SU-DHL-6 (cell line): Measurements from ENCODE around the gene MNX1.

Experiments used
- H2AFZ ChIP-seq: fragments of 200-600 bp; sonication (generic); 2 replicates; pipeline ENCODE4 v1.6.1; 2014; ENCODE audit warnings: low read depth, mild to moderate bottlenecking, moderate library complexity, mixed read lengths, antibody characterized with exemption, low read length; ENCODE audit not compliant: severe bottlenecking
- H3F3A ChIP-seq: fragments of 200-600 bp; shearing (Covaris generic); 2 replicates; pipeline ENCODE4 v1.6.0; 2016; ENCODE audit warnings: antibody characterized with exemption, mild to moderate bottlenecking; ENCODE audit not compliant: insufficient read depth
- H3K27ac ChIP-seq: fragments of 200-600 bp; sonication (generic); 2 replicates; pipeline ENCODE4 v1.5.1; 2016; ENCODE audit warnings: low read depth, mild to moderate bottlenecking, low read length, moderate library complexity, mixed read lengths
- H3K27me3 ChIP-seq: fragments of 200-600 bp; sonication (generic), shearing (Covaris generic); 2 replicates; pipeline ENCODE4 v1.6.0; 2014; ENCODE audit warnings: mild to moderate bottlenecking, low read length
- H3K36me3 ChIP-seq: fragments of 200-600 bp; sonication (generic); 2 replicates; pipeline ENCODE4 v1.6.1; 2014; ENCODE audit warnings: mild to moderate bottlenecking, low read length, mixed read lengths
- H3K4me2 ChIP-seq: fragments of 300-600, 200-600 bp; shearing (Covaris generic), sonication (generic); 2 replicates; pipeline ENCODE4 v1.6.0; 2014; ENCODE audit warnings: low read length, low read depth, mild to moderate bottlenecking; ENCODE audit not compliant: poor library complexity, severe bottlenecking
- H3K4me3 ChIP-seq: fragments of 200-600 bp; sonication (generic); 2 replicates; pipeline ENCODE4 v1.5.1; 2014; ENCODE audit warnings: antibody characterized with exemption, low read length, mild to moderate bottlenecking, mixed read lengths; ENCODE audit not compliant: insufficient read depth, poor library complexity, severe bottlenecking
- H3K79me2 ChIP-seq: fragments of 200-600 bp; sonication (generic); 2 replicates; pipeline ENCODE4 v1.6.1; 2014; ENCODE audit warnings: mild to moderate bottlenecking, low read length, moderate library complexity; ENCODE audit not compliant: insufficient read depth
- H3K9ac ChIP-seq: fragments of 200-600 bp; sonication (generic); 2 replicates; pipeline ENCODE4 v1.7.0; 2014; ENCODE audit warnings: mild to moderate bottlenecking, low read length
- H3K9me2 ChIP-seq: fragments of 200-600 bp; sonication (generic); replicated peaks from 2 replicates; pipeline ENCODE4 v1.6.1; 2014; ENCODE audit warnings: low read length; ENCODE audit not compliant: insufficient read depth
- H3K9me3 ChIP-seq: fragments of 200-600 bp; sonication (generic); 2 replicates; pipeline ENCODE4 v1.6.1; 2014; ENCODE audit warnings: low read length, mixed read lengths; ENCODE audit not compliant: insufficient read depth
- H4K20me1 ChIP-seq: fragments of 200-600 bp; sonication (generic); 2 replicates; pipeline ENCODE4 v1.6.1; 2014; ENCODE audit warnings: low read depth, mild to moderate bottlenecking, antibody characterized with exemption, low read length, moderate library complexity, mixed read lengths
- CTCF ChIP-seq: fragments of 200-600 bp; sonication (generic); IDR thresholded peaks from one replicate; pipeline ENCODE4 v1.5.1; 2017; ENCODE audit warnings: antibody characterized with exemption, mild to moderate bottlenecking, low read length, moderate library complexity; ENCODE audit not compliant: insufficient read depth, poor library complexity, severe bottlenecking
- EZH2phosphoT487 ChIP-seq: fragments of 200-600 bp; sonication (generic), shearing (Covaris generic); conservative IDR thresholded peaks from 2 replicates; pipeline ENCODE4 v1.6.1; 2018; ENCODE audit warnings: mild to moderate bottlenecking, antibody characterized with exemption, low read length, moderate library complexity, mixed read lengths

MNX1 gene

GRCh38 chr7:157053118-157053517, 42.7 kb upstream of the MNX1 start:
- no peaks in the 10 kb centered on the region for H3K27me3 ChIP-seq
- H3K9me2 ChIP-seq = no peaks in the 10 kb centered on the region
- H3K36me3 ChIP-seq = no peaks in the 10 kb centered on the region
- H3F3A ChIP-seq = no peaks in the 10 kb centered on the region
- TF ChIP-seq CTCF (no peak), EZH2phosphoT487 (no peak)
- H2AFZ ChIP-seq = no peak overlapping the region
- no peak overlapping the region for H3K27ac ChIP-seq
- no peaks in the 10 kb centered on the region for H4K20me1 ChIP-seq
- H3K79me2 ChIP-seq = no peaks in the 10 kb centered on the region
- no peak overlapping the region for H3K4me2 ChIP-seq
- no peak overlapping the region for H3K4me3 ChIP-seq
- H3K9ac ChIP-seq = no peak overlapping the region
- no peaks in the 10 kb centered on the region for H3K9me3 ChIP-seq

GRCh38 chr7:157047148-157047547, 36.7 kb upstream of the MNX1 start:
- TF ChIP-seq EZH2phosphoT487 (no peak), CTCF (no peak)
- Histone ChIP-seq H3K4me3 (no peak overlapping the region), H3K9me2 (no peaks in the 10 kb centered on the region), H3K79me2 (no peaks in the 10 kb centered on the region), H3K36me3 (no peaks in the 10 kb centered on the region), H3K4me2 (no peak overlapping the region), H3K9me3 (no peaks in the 10 kb centered on the region), H4K20me1 (no peaks in the 10 kb centered on the region), H3K9ac (no peak overlapping the region), H3K27me3 (no peaks in the 10 kb centered on the region), H3K27ac (no peak overlapping the region), H2AFZ (no peak overlapping the region), H3F3A (no peaks in the 10 kb centered on the region)

- H3K36me3 ChIP-seq = no peaks in the 10 kb centered on the region
- H3K9ac ChIP-seq = no peak overlapping the region
- no peaks in the 10 kb centered on the region for H3K79me2 ChIP-seq
- H2AFZ ChIP-seq = no peak overlapping the region
- TF ChIP-seq EZH2phosphoT487 (no peak), CTCF (no peak)
- no peak overlapping the region for H3K4me3 ChIP-seq
- H3K4me2 ChIP-seq = no peak overlapping the region
- no peak overlapping the region for H3K27ac ChIP-seq
- no peaks in the 10 kb centered on the region for H3K9me3 ChIP-seq
- no peaks in the 10 kb centered on the region for H4K20me1 ChIP-seq
- H3K27me3 ChIP-seq = no peaks in the 10 kb centered on the region
- H3K9me2 ChIP-seq = no peaks in the 10 kb centered on the region
- H3F3A ChIP-seq = no peaks in the 10 kb centered on the region
Measured at GRCh38 chr7:157046681-157047080, 36.2 kb upstream of the MNX1 start.
